Liver (tissue), 3 donors: ENCODE measurements around the gene CCBE1.

Experiments
- SP1 ChIP-seq: IDR thresholded peaks from 2 replicates; pipeline ENCODE4 v1.6.1; 2018; ENCODE audit warnings: antibody characterized with exemption, mild to moderate bottlenecking
- TAF1 ChIP-seq: conservative IDR thresholded peaks from 2 replicates; pipeline ENCODE4 v1.6.1; 2016; ENCODE audit warnings: antibody characterized with exemption, mild to moderate bottlenecking
- TF ChIP-seq, protein P1 (sequence below): fragments of 150-350 bp; IDR thresholded peaks from 2 replicates; pipeline ENCODE4 v1.5.1; 2017; ENCODE audit warnings: improper control_type of control experiment, low read depth, low read length; ENCODE audit not compliant: missing input control
- donor health status: healthy.
- donor health status: healthy.

DNA sequence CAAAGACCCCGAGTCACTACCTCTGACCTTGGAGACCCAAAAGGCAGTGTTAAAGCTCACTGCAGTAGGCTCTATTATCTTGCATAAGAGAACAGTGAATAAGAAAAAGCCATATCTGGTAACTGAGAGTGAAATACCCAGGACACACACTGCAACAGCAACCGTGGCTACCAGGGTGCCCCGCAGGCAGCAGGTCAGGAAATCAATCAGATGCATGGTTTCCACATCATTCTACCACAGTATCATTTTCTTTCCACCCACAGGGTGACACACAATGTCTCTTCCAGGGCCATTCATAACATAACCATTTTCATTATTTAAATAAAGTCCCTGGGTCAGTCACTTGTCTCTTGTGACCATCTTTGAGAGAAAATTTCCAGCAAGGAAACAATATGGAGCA is 131.3 kb downstream of the CCBE1 start:
- TF ChIP-seq SP1 (no peak), TAF1 (no peak)
- TF ChIP-seq, protein P1, sequence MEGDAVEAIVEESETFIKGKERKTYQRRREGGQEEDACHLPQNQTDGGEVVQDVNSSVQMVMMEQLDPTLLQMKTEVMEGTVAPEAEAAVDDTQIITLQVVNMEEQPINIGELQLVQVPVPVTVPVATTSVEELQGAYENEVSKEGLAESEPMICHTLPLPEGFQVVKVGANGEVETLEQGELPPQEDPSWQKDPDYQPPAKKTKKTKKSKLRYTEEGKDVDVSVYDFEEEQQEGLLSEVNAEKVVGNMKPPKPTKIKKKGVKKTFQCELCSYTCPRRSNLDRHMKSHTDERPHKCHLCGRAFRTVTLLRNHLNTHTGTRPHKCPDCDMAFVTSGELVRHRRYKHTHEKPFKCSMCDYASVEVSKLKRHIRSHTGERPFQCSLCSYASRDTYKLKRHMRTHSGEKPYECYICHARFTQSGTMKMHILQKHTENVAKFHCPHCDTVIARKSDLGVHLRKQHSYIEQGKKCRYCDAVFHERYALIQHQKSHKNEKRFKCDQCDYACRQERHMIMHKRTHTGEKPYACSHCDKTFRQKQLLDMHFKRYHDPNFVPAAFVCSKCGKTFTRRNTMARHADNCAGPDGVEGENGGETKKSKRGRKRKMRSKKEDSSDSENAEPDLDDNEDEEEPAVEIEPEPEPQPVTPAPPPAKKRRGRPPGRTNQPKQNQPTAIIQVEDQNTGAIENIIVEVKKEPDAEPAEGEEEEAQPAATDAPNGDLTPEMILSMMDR, result no peak
